Limb (tissue), 2 donors: Measurements from ENCODE around the gene SH2D2A.

Source experiments
- DNase-seq, 2 donors: peaks; one replicate each; pipeline ENCODE4 v3.0.0-alpha.2; 2016; ENCODE audit errors: extremely low spot score in 2 of 2

The SH2D2A gene

DNA sequence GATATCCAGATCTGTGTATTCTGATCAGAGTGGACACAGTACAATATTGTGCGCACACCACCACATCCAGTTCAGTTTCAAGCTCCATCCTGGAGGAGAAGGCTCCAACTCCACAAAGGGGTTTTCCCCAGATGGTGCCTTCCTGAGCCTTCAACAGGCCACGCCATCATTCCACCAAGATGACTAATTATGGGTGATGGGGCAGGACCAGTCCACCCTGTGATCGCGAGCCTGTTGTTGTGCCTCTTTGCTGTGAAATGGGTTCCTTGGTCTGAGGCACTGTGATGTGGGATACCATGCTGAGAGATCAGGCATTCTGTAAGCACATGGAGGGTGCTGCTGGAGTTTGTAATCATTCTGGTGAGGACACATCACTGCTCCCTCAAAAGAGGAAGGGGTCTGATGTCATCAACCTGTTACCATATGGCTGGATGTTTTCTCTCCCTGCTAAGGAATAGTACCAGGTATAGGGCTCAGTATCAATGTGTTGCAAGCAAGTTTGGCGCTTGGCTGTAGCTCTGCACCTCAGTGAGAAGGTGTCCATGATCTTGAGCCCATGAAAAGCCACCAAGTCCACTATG, 6.7 kb upstream of the SH2D2A start:
- DNase-seq = no peak

DNA sequence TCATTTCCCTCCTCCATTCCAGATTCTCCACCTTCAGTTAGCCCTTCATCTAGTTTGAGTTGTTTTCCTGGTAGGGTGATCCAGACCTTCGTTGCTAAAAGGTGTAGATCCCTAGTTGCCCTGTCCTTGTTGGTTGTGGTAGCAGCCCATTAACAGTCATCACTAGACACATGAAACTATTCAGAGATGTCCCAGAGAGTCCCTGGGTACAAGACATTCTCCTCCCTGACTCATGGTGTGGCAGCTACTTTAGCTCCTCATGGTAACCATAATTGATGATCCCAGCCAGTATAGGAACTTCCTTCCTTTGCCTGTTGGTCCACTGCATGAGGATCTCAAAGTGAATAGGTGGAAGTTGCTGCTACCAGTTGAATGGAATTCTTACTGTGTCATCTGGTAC, 6.0 kb upstream of the SH2D2A start:
- no peak for DNase-seq

DNA sequence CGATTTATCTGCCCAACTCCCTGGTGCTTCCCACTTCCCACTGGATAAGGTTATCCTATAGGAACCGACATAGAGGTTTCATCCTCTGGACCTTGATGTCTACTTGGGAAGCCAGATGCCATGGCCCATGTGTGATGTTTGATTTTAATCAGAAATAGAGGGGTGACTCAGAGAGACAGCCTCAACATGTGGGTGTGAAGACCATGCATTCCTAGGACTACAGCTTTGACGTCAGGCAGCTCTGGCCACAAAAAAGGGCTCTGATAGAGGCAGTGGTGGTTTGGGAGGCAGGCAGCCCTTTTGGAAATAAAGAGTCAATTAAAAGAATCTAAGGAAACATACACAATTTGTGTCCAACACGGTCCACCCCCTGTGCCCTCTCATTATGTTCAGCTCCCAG, 5.2 kb upstream of the SH2D2A start:
- DNase-seq = no peak

GRCh38 chr1:156815961-156816422, 656 bp downstream of the SH2D2A start:
- DNase-seq = no peak

GRCh38 chr1:156815307-156815826, 1.3 kb downstream of the SH2D2A start:
- no peak for DNase-seq

DNA sequence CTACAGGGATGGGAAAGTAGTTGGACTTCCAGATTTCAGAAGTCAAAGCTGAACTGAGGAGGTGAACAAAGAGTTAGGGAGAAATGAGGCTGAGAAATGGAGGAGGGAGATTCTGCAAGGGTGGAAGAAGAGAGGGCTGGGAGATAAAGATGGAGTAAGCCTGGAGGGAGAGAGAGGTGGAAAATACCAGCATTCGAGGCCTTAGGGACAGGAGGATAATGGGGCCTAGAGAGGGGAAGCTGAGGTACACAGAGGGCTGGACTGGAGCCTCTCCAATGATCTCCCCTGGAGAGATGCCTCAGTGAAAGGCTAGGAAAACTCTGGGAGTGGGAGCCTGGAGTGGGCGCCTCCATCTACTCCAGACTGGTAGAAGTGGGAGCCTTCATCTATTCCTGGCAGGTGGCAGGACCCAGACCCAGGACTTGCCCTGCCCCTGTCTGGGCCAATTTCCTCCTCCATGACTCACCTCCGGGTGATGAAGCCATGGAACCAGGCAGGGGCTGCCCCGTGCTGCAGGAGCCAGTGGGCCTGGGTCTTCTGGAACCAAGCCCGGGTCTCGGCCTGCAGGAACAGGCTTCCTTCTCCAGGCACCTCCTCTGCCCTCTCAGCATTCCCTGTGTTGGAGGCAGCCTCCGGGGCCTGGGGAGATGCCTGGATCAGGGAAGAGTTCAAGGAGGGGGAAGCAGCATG, 1.9 kb downstream of the SH2D2A start:
- DNase-seq = no peak

GRCh38 chr1:156813750-156814570, 2.7 kb downstream of the SH2D2A start:
- DNase-seq = peak in 1 of 2 donors; percentile 71

- no peak for DNase-seq
Measured at GRCh38 chr1:156813298-156813697, 3.4 kb downstream of the SH2D2A start.

GRCh38 chr1:156812293-156812990, 4.2 kb downstream of the SH2D2A start:
- no peak for DNase-seq

GRCh38 chr1:156811168-156811567, 5.5 kb downstream of the SH2D2A start:
- no peak for DNase-seq

GRCh38 chr1:156809711-156810366, 6.8 kb downstream of the SH2D2A start:
- DNase-seq = no peak

- no peak for DNase-seq
Measured at GRCh38 chr1:156809281-156809680, 7.4 kb downstream of the SH2D2A start.

GRCh38 chr1:156808186-156809030, 8.2 kb downstream of the SH2D2A start:
- DNase-seq = no peak

GRCh38 chr1:156807627-156808026, 9.0 kb downstream of the SH2D2A start:
- no peak for DNase-seq

- DNase-seq = no peak
Measured at GRCh38 chr1:156806512-156807440, 9.9 kb downstream of the SH2D2A start.

GRCh38 chr1:156805766-156806511, 10.7 kb downstream of the SH2D2A start:
- peak in 1 of 2 donors; percentile 45 for DNase-seq

DNA sequence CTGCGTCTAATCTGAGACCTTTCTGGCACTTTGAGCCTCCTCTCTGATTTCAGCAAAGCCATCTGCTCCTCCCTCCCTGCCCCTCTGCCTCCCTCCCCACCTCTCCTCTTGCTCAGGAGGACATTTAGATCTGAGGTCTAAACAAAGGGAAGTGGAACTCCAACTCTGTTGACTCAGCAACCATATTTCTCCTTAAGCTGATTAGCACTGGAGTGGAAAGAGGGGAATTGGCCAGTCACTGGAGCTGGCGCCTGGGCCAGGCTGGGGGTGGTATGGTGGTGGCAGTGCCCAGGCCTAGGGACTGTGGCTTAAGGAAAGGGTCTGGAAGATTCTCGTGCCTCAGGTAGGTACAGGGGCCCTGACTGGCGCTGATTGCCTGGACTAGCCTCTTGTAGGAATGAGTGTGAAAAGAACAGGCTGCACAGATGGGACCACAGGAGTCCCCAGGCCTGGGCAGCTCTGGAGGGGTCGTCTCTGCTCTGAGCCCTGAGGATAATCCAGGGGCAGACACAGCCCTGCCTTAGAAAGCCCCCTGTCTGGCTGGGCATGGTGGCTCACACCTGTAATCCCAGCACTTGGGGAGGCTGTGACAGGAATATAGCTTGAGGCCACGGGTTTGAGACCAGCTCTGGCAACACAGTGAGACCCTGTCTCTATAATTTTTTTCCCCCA, 11.9 kb downstream of the SH2D2A start:
- DNase-seq = no peak

- no peak for DNase-seq
Measured at GRCh38 chr1:156804026-156804425, 12.6 kb downstream of the SH2D2A start.
